ENCODE results near the gene SCAF1. TPM values are rescaled to one million over a fixed set of nuclear protein-coding genes. Genes with fewer than 3 reads are reported as not detected.

The SCAF1 gene
- total and polyA plus RNA-seq, 2 of the 13 experiments (the other 11 are each of a cell fraction or from before 2014, with no cell fraction given) = 3.3 to 6.1 TPM

DNA sequence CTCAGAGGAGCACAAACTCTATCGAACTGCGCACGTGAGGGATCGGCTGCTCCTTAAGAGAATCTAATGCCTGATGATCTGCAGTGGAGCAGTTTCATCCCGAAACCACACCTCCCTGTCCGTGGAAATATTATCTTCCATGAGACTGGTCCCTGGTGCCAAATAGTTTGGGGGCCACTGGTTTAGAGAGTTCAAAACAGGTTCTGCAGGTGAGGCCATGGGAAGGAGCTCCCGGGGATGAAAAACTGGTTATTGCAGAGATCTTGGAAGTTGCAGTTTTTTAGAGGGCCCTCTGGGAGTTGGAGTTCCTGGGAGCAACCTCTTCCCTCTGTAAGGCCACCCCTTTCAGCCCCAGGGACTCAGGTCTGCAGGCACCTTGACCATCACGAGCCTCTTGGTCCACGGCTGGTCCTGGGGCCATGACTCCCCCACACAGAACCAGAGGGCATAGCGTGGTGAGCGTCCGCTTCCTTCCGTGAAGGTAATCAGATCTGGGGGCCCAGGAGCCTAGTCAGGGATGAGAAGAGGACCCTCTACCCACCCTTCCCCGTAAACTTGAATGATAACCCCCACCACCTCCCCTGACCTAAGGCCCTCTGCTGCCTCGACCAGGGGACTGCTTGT is 18.4 kb downstream of the SCAF1 start:
- peaks cover 27% of the 10 kb centered on the region for H3K4me1 ChIP-seq (ENCODE audit: insufficient read depth, low read length)
- ChIA-PET CTCF (ENCODE audit: low intra/inter-chr PET ratio, low total read pairs) (no interaction called here), POLR2A (interaction anchor here (1.6 to 3.1 kb wide), 2 partner anchors 13 to 19 kb away, joined by 4 to 15 read pairs; partner anchors contain the start of genes RRAS and SCAF1)
- no peak overlapping the region for H3K9ac ChIP-seq (ENCODE audit: insufficient read depth, low read depth, low read length)
- WGBS (ENCODE audit: low lambda C conversion rate) = 94% methylated on average over 15 of the region's 15 CpGs
- no peaks in the 10 kb centered on the region for H3K9me3 ChIP-seq (ENCODE audit: low read length)
- ATAC-seq = no peak
- H3K36me3 ChIP-seq (replicated peaks in 1 of 2; ENCODE audit: control insufficient read depth in 1 of 2, insufficient read depth in 2 of 2, low read length in 2 of 2) = peaks cover 18 to 65% of the 10 kb centered on the region in 2 experiments
- peaks cover 13% of the 10 kb centered on the region for H3K79me2 ChIP-seq (ENCODE audit: insufficient read depth, low read length)
- no peak overlapping the region for H2AFZ ChIP-seq (ENCODE audit: low read length)
- no peak for FAIRE-seq
- no peak for DNase-seq (ENCODE audit: low spot score)
- in situ Hi-C loops (cut with HindIII; ENCODE audit: extremely low pct_ligation_motif_present, low pct_unique_long_range_greater_than_20kb) = no loop called here
- no peaks in the 10 kb centered on the region; a peak in 1 of 5 replicates for H3K27me3 ChIP-seq (ENCODE audit: control insufficient read depth in 1 of 2, insufficient read depth in 2 of 2, low read length in 2 of 2)
- TF ChIP-seq KMT2B (CRISPR knock-in tag; IDR thresholded peaks at IDR 0.05) = no peak
- TF ChIP-seq HDAC6 (IDR thresholded peaks at IDR 0.05; ENCODE audit: low read depth, low read length) = no peak
- TF ChIP-seq ZNF382 (CRISPR knock-in tag; IDR thresholded peaks at IDR 0.05; ENCODE audit: borderline replicate concordance) = no peak
- TF ChIP-seq, protein P1, sequence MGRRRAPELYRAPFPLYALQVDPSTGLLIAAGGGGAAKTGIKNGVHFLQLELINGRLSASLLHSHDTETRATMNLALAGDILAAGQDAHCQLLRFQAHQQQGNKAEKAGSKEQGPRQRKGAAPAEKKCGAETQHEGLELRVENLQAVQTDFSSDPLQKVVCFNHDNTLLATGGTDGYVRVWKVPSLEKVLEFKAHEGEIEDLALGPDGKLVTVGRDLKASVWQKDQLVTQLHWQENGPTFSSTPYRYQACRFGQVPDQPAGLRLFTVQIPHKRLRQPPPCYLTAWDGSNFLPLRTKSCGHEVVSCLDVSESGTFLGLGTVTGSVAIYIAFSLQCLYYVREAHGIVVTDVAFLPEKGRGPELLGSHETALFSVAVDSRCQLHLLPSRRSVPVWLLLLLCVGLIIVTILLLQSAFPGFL (CRISPR knock-in tag; IDR thresholded peaks at IDR 0.05) = no peak
- no peak for TF ChIP-seq ATAD3A (CRISPR knock-in tag; IDR thresholded peaks at IDR 0.05)
- TF ChIP-seq ZFX (CRISPR knock-in tag; IDR thresholded peaks at IDR 0.05; ENCODE audit: low read depth) = no peak
- intact Hi-C loops (cut with micrococcal nuclease; ENCODE audit: unreplicated experiment) = no loop called here
- BruUV-seq (replicated peaks) = no TSS peak
- H4K20me1 ChIP-seq (ENCODE audit: insufficient read depth, low read length) = peaks cover 5% of the 10 kb centered on the region; the same call in 1 of the 2 replicates
- no peak overlapping the region for H3K4me3 ChIP-seq (replicated peaks in 1 of 3; ENCODE audit: insufficient read depth in 1 of 3, low read depth in 2 of 3, low read length in 3 of 3)
- no peak overlapping the region for H3K4me2 ChIP-seq (ENCODE audit: low read depth, low read length)
- no peak overlapping the region for H3K27ac ChIP-seq (ENCODE audit: extremely low read length, insufficient read depth, low read length)

DNA sequence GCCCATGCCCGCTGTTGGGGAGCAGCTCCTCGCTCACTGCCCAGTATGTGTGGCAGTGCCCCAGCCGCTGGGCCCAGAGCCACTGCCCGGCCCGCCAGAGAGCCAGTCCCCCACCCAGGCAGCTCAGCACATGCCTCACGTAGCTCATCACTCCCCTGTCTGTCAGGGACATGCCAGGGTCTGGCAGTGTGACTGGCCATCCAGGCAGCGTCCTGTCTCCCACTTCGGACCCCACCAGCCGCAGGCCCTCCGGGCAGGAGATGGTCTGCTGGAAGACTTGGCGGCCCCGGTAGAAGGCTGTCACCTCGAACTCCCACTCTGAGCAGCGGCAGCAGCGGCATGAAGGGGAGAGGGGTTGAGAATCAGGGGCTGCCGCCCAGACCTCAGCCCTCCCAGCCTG is 20.0 kb downstream of the SCAF1 start:
- intact Hi-C loops (cut with micrococcal nuclease; ENCODE audit: unreplicated experiment) = no loop called here
- no TSS peak for BruUV-seq (replicated peaks)
- H3K9ac ChIP-seq (ENCODE audit: insufficient read depth, low read depth, low read length) = no peak overlapping the region
- H3K79me2 ChIP-seq (ENCODE audit: insufficient read depth, low read length) = peaks cover 25% of the 10 kb centered on the region
- ChIA-PET CTCF (ENCODE audit: low intra/inter-chr PET ratio, low total read pairs) (no interaction called here), POLR2A (interaction anchor here (1.6 to 3.1 kb wide), 2 partner anchors 15 to 21 kb away, joined by 4 to 15 read pairs; partner anchors contain the start of genes RRAS and SCAF1)
- H3K27me3 ChIP-seq (ENCODE audit: control insufficient read depth in 1 of 2, insufficient read depth in 2 of 2, low read length in 2 of 2) = no peaks in the 10 kb centered on the region; a peak in 1 of 5 replicates
- no peak for FAIRE-seq
- ATAC-seq = no peak
- WGBS (ENCODE audit: low lambda C conversion rate) = 97% methylated on average over 12 of the region's 16 CpGs
- no peak overlapping the region for H3K4me2 ChIP-seq (ENCODE audit: low read depth, low read length)
- no peak overlapping the region for H3K27ac ChIP-seq (ENCODE audit: extremely low read length, insufficient read depth, low read length)
- in situ Hi-C loops (cut with HindIII; ENCODE audit: extremely low pct_ligation_motif_present, low pct_unique_long_range_greater_than_20kb) = no loop called here
- H3K9me3 ChIP-seq (ENCODE audit: low read length) = no peaks in the 10 kb centered on the region
- no peak overlapping the region for H3K4me3 ChIP-seq (replicated peaks in 1 of 3; ENCODE audit: insufficient read depth in 1 of 3, low read depth in 2 of 3, low read length in 3 of 3)
- no peak for DNase-seq (ENCODE audit: low spot score)
- peaks cover 13 to 54% of the 10 kb centered on the region in 2 experiments for H3K36me3 ChIP-seq (replicated peaks in 1 of 2; ENCODE audit: control insufficient read depth in 1 of 2, insufficient read depth in 2 of 2, low read length in 2 of 2)
- H3K4me1 ChIP-seq (ENCODE audit: insufficient read depth, low read length) = peaks cover 28% of the 10 kb centered on the region
- no peak overlapping the region for H2AFZ ChIP-seq (ENCODE audit: low read length)
- H4K20me1 ChIP-seq (ENCODE audit: insufficient read depth, low read length) = peaks cover 5% of the 10 kb centered on the region; the same call in 1 of the 2 replicates
- TF ChIP-seq, protein P2, sequence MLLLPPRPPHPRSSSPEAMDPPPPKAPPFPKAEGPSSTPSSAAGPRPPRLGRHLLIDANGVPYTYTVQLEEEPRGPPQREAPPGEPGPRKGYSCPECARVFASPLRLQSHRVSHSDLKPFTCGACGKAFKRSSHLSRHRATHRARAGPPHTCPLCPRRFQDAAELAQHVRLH (CRISPR knock-in tag; IDR thresholded peaks at IDR 0.05; ENCODE audit: borderline replicate concordance, low read depth) = no peak
- TF ChIP-seq AGO2 (optimal IDR thresholded peaks at IDR 0.05; ENCODE audit: low read depth, low read length) = peak; percentile 86
- TF ChIP-seq ARID3A (IDR thresholded peaks at IDR 0.05; ENCODE audit: low read depth, low read length) = no peak
- no peak for TF ChIP-seq MED13 (CRISPR knock-in tag; IDR thresholded peaks at IDR 0.05)
- TF ChIP-seq CREM (IDR thresholded peaks at IDR 0.05) = no peak
- no peak for TF ChIP-seq CREM (CRISPR knock-in tag; IDR thresholded peaks at IDR 0.05)
- TF ChIP-seq TOE1 (CRISPR knock-in tag; IDR thresholded peaks at IDR 0.05) = no peak
- peak; percentile 62 for TF ChIP-seq RBFOX2 (IDR thresholded peaks at IDR 0.05; ENCODE audit: low read depth, low read length)
- TF ChIP-seq ZNF282 (IDR thresholded peaks at IDR 0.05; ENCODE audit: partially characterized antibody) = no peak
- no peak for TF ChIP-seq MXD1 (CRISPR knock-in tag; IDR thresholded peaks at IDR 0.05)

Measured in HepG2 (cell line).